GM12891 (cell line): ENCODE data around the gene CWC25.

Experiments used
- POLR2A ChIP-seq: IDR thresholded peaks from 2 replicates; pipeline ENCODE4 v1.6.1; 2011; ENCODE audit warnings: low read depth, low read length, control low read depth
- POLR2AphosphoS5 ChIP-seq: IDR thresholded peaks from 2 replicates; pipeline ENCODE4 v1.6.1; 2011; ENCODE audit warnings: low read depth, low read length, control low read depth
- POU2F2 ChIP-seq: IDR thresholded peaks from 2 replicates; pipeline ENCODE4 v1.6.1; 2011; ENCODE audit warnings: low read depth, mild to moderate bottlenecking, control low read depth, low read length, moderate library complexity
- TAF1 ChIP-seq: IDR thresholded peaks from 2 replicates; pipeline ENCODE4 v1.6.1; 2011; ENCODE audit warnings: low read depth, low read length, control low read depth

DNA sequence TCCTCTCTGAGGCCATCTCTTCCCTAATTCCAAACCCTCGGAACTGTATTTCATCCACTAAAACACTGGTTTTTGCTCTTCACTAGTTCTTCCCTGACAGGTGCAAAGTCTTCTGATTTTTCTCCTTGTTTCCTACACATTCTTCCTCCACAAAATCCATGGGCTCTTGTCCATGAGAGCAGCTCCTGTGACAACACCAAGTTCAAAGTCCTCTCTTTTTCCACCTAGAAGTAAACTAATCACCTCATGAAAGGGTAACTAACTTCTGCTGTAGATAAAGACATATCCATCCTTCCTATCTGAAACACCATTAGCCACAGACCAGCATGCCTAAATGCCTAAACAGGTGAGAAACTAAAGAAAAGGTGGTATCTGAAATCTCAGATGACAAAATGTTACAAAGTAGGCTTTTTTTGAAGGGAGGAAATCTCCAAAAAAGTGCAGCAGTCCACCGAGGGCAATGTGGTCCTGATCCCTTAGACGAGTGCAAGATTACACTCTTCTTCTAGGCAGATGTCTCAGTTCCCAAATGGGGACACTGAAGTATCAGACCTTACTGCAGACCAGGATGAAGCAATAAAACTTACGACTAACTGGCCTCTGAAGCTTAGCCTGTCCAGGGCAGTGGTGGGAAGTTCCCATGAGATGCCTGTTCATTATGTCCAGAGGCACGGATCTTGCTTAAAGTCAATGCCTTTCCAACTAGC is 28.5 kb downstream of the CWC25 start:
- TF ChIP-seq POLR2A: no peak
- no peak for TF ChIP-seq TAF1
- TF ChIP-seq POLR2AphosphoS5: no peak
- TF ChIP-seq POU2F2: no peak
